H9 (cell line): Measurements from ENCODE around the gene CCDC40. TPM values are rescaled to one million over a fixed set of nuclear protein-coding genes. Genes with fewer than 3 reads are reported as not detected.

Source experiments
- DNase-seq: peaks from one replicate; pipeline ENCODE4 v3.0.0-alpha.2; 2017
- H2AFZ ChIP-seq: one replicate; pipeline ENCODE4 v1.6.1; 2013; ENCODE audit warnings: mild to moderate bottlenecking, low read length, control low read depth, moderate library complexity
- H2AK5ac ChIP-seq: 2 replicates; pipeline ENCODE4 v1.6.1; 2013; ENCODE audit warnings: low read length, control low read depth, mixed read lengths; ENCODE audit not compliant: insufficient read length
- H2BK120ac ChIP-seq: one replicate; pipeline ENCODE4 v1.6.1; 2013; ENCODE audit warnings: low read depth, mild to moderate bottlenecking, low read length, control low read depth, inconsistent platforms; ENCODE audit not compliant: poor library complexity, severe bottlenecking
- H2BK12ac ChIP-seq: 2 replicates; pipeline ENCODE4 v1.6.1; 2013; ENCODE audit warnings: low read length, control low read depth, mixed read lengths, low read depth; ENCODE audit not compliant: insufficient read length
- H2BK15ac ChIP-seq: 2 replicates; pipeline ENCODE4 v1.6.1; 2013; ENCODE audit warnings: low read depth, low read length, control low read depth
- H2BK20ac ChIP-seq: one replicate; pipeline ENCODE4 v1.6.1; 2013; ENCODE audit warnings: low read depth, mild to moderate bottlenecking, low read length, control low read depth, inconsistent platforms; ENCODE audit not compliant: poor library complexity, severe bottlenecking
- H2BK5ac ChIP-seq: 2 replicates; pipeline ENCODE4 v1.6.1; 2013; ENCODE audit warnings: low read length, control low read depth, mixed read lengths; ENCODE audit not compliant: insufficient read length
- H3K14ac ChIP-seq: 2 replicates; pipeline ENCODE4 v1.6.1; 2013; ENCODE audit warnings: low read length, control low read depth; ENCODE audit not compliant: insufficient read depth
- H3K18ac ChIP-seq: 2 replicates; pipeline ENCODE4 v1.6.1; 2013; ENCODE audit warnings: low read depth, mild to moderate bottlenecking, mixed read lengths, low read length, control low read depth; ENCODE audit not compliant: insufficient read length
- H3K23ac ChIP-seq: 2 replicates; pipeline ENCODE4 v1.6.1; 2013; ENCODE audit warnings: low read length, control low read depth, mixed read lengths, low read depth; ENCODE audit not compliant: insufficient read length
- H3K23me2 ChIP-seq: 2 replicates; pipeline ENCODE4 v1.6.1; 2013; ENCODE audit warnings: low read depth, mild to moderate bottlenecking, mixed read lengths, low read length, control low read depth; ENCODE audit not compliant: insufficient read length, poor library complexity, severe bottlenecking
- H3K27ac ChIP-seq: 2 replicates; pipeline ENCODE4 v1.5.1; 2013; ENCODE audit warnings: low read length, control low read depth, mixed read lengths, low read depth; ENCODE audit not compliant: insufficient read length
- H3K27me3 ChIP-seq: 2 replicates; pipeline ENCODE4 v1.6.1; 2013; ENCODE audit warnings: low read length, control low read depth, inconsistent platforms; ENCODE audit not compliant: insufficient read depth
- H3K4ac ChIP-seq: 2 replicates; pipeline ENCODE4 v1.6.1; 2013; ENCODE audit warnings: low read depth, mild to moderate bottlenecking, control low read depth, inconsistent platforms, low read length, moderate library complexity
- H3K4me1 ChIP-seq: 2 replicates; pipeline ENCODE4 v1.6.1; 2013; ENCODE audit warnings: low read length, control low read depth, inconsistent platforms; ENCODE audit not compliant: insufficient read depth
- H3K4me2 ChIP-seq: 2 replicates; pipeline ENCODE4 v1.6.1; 2013; ENCODE audit warnings: low read length, control low read depth, mixed read lengths; ENCODE audit not compliant: insufficient read length, insufficient read depth
- H3K56ac ChIP-seq: 2 replicates; pipeline ENCODE4 v1.6.1; 2013; ENCODE audit warnings: low read depth, mild to moderate bottlenecking, mixed read lengths, low read length, control low read depth; ENCODE audit not compliant: insufficient read length
- H3K79me1 ChIP-seq: 2 replicates; pipeline ENCODE4 v1.6.1; 2013; ENCODE audit warnings: low read depth, mild to moderate bottlenecking, moderate library complexity, low read length, control low read depth, inconsistent platforms; ENCODE audit not compliant: insufficient read depth, poor library complexity, severe bottlenecking
- H3K79me2 ChIP-seq: 2 replicates; pipeline ENCODE4 v1.6.1; 2013; ENCODE audit warnings: low read length, control low read depth, inconsistent platforms; ENCODE audit not compliant: insufficient read depth
- H3K9ac ChIP-seq: 2 replicates; pipeline ENCODE4 v1.6.1; 2013; ENCODE audit warnings: low read length, control low read depth, mixed read lengths; ENCODE audit not compliant: insufficient read length; ENCODE audit errors: extremely low read depth
- H3K9me3 ChIP-seq: one replicate; pipeline ENCODE4 v1.6.1; 2013; ENCODE audit warnings: low read depth, low read length, inconsistent platforms; ENCODE audit not compliant: control insufficient read depth
- H3T11ph ChIP-seq: one replicate; pipeline ENCODE4 v1.6.1; 2013; ENCODE audit warnings: mild to moderate bottlenecking, low read length, control low read depth, inconsistent platforms
- H4K20me1 ChIP-seq: one replicate; pipeline ENCODE4 v1.6.1; 2013; ENCODE audit not compliant: control insufficient read depth, insufficient read length, insufficient read depth
- H4K5ac ChIP-seq: 2 replicates; pipeline ENCODE4 v1.6.1; 2013; ENCODE audit warnings: low read depth, mild to moderate bottlenecking, mixed read lengths, low read length, control low read depth; ENCODE audit not compliant: insufficient read length
- H4K8ac ChIP-seq: replicated peaks from 2 replicates; pipeline ENCODE4 v1.6.1; 2013; ENCODE audit warnings: low read length, control low read depth, mixed read lengths, low read depth; ENCODE audit not compliant: insufficient read length
- H4K91ac ChIP-seq: 2 replicates; pipeline ENCODE4 v1.6.1; 2013; ENCODE audit warnings: low read depth, mild to moderate bottlenecking, moderate library complexity, mixed read lengths, low read length, control low read depth; ENCODE audit not compliant: insufficient read length
- H3K27ac Mint-ChIP-seq, 3 experiments: 2 replicates in 2 of 3; 3 replicates in 1 of 3; pipeline ENCODE4 v1.8.0; 2020 to 2021; ENCODE audit warnings: mixed read lengths in 3 of 3, mild to moderate bottlenecking in 1 of 3, moderate library complexity in 1 of 3
- H3K27me3 Mint-ChIP-seq: 2 replicates; pipeline ENCODE4 v1.8.0; 2021; ENCODE audit warnings: low read depth, mild to moderate bottlenecking, moderate library complexity, mixed read lengths
- H3K36me3 Mint-ChIP-seq, 3 experiments: 2 replicates in 2 of 3; 3 replicates in 1 of 3; pipeline ENCODE4 v1.8.0; 2020 to 2021; ENCODE audit warnings: low read depth in 3 of 3, mixed read lengths in 3 of 3; ENCODE audit not compliant: insufficient read depth in 1 of 3
- H3K4me1 Mint-ChIP-seq, 2 experiments: 2 replicates each; pipeline ENCODE4 v1.8.0; 2020; ENCODE audit warnings: mixed read lengths in 2 of 2
- H3K4me3 Mint-ChIP-seq, 2 experiments: 2 replicates in 1 of 2; 3 replicates in 1 of 2; pipeline ENCODE4 v1.8.0; 2020 to 2021; ENCODE audit warnings: mild to moderate bottlenecking in 2 of 2, mixed read lengths in 2 of 2, moderate library complexity in 1 of 2
- H3K9me3 Mint-ChIP-seq, 2 experiments: 2 replicates in 1 of 2; 3 replicates in 1 of 2; pipeline ENCODE4 v1.8.0; 2020; ENCODE audit warnings: mild to moderate bottlenecking in 2 of 2, mixed read lengths in 2 of 2, moderate library complexity in 1 of 2
- WGBS: extraction: QIAGEN DNeasy Blood & Tissue Kit; methylation state at CpG from one replicate; pipeline ENCODE4 v1.1.7; 2013; ENCODE audit warnings: missing lambda C conversion rate, low lambda C conversion rate, mixed read lengths; ENCODE audit not compliant: insufficient read length; ENCODE audit errors: extremely low coverage; 5-methylcytosine and 5-hydroxymethylcytosine counted together
- total RNA-seq: library from RNA; stranded (reverse); gene quantifications from 2 replicates; pipeline ENCODE4 v1.2.1, GENCODE V29; 2021
- TF ChIP-seq, protein P1 (sequence below): fragments of 200-600 bp; sonication (generic); conservative IDR thresholded peaks from 3 replicates; pipeline ENCODE4 v1.8.0; 2021; ENCODE audit warnings: antibody characterized with exemption, mild to moderate bottlenecking

CCDC40 gene
- total RNA-seq, 1 experiment from 2014 or later: 8.9 TPM

DNA sequence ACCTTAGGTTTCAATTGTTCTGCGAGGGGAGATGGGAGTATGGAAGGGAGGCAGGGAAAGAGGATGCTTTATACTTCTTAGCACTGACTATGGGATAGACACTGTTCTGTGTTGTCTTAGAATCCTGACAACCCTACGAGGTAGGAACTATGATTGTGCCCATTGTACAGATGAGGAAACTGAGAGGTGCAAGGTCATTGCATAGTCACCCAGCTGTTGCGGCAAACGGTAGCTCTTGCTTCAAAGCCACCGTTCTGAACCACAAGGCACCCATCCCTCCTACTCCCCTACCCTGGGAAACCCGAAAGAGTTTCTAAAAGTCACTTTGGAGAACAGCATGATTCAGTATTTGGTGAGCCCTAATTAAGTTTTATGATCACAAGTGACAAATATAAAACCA is 7.5 kb downstream of the CCDC40 start:
- no peak overlapping the region for H3K9ac ChIP-seq
- Mint-ChIP-seq H3K27ac (no peak overlapping the region), H3K4me1 (no peaks in the 10 kb centered on the region), H3K9me3 (peaks cover 6 to 16% of the 10 kb centered on the region in 2 experiments; a peak in 4 of 5 replicates), H3K27me3 (no peaks in the 10 kb centered on the region), H3K36me3 (peaks cover 32 to 45% (median 36%) of the 10 kb centered on the region in 3 experiments), H3K4me3 (no peak overlapping the region)
- H3K4me1 ChIP-seq: no peaks in the 10 kb centered on the region
- no peaks in the 10 kb centered on the region for H4K20me1 ChIP-seq
- H3K56ac ChIP-seq: no peak overlapping the region
- TF ChIP-seq, protein P1, sequence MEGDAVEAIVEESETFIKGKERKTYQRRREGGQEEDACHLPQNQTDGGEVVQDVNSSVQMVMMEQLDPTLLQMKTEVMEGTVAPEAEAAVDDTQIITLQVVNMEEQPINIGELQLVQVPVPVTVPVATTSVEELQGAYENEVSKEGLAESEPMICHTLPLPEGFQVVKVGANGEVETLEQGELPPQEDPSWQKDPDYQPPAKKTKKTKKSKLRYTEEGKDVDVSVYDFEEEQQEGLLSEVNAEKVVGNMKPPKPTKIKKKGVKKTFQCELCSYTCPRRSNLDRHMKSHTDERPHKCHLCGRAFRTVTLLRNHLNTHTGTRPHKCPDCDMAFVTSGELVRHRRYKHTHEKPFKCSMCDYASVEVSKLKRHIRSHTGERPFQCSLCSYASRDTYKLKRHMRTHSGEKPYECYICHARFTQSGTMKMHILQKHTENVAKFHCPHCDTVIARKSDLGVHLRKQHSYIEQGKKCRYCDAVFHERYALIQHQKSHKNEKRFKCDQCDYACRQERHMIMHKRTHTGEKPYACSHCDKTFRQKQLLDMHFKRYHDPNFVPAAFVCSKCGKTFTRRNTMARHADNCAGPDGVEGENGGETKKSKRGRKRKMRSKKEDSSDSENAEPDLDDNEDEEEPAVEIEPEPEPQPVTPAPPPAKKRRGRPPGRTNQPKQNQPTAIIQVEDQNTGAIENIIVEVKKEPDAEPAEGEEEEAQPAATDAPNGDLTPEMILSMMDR: no peak
- no peak overlapping the region for H2BK15ac ChIP-seq
- H2BK5ac ChIP-seq: no peak overlapping the region
- no peaks in the 10 kb centered on the region for H3K27me3 ChIP-seq
- H3K23me2 ChIP-seq: no peaks in the 10 kb centered on the region
- no peak overlapping the region for H2BK20ac ChIP-seq
- no peak overlapping the region for H2BK12ac ChIP-seq
- no peak overlapping the region for H4K91ac ChIP-seq
- no CpG with 5 or more reads among the region's 6 CpGs for WGBS
- H4K8ac ChIP-seq: no peak overlapping the region
- no peak overlapping the region for H3T11ph ChIP-seq
- no peaks in the 10 kb centered on the region for H3K9me3 ChIP-seq
- no peak overlapping the region for H2AK5ac ChIP-seq
- H3K23ac ChIP-seq: no peak overlapping the region
- H4K5ac ChIP-seq: no peak overlapping the region
- no peaks in the 10 kb centered on the region for H3K79me2 ChIP-seq
- H3K4ac ChIP-seq: no peak overlapping the region
- no peaks in the 10 kb centered on the region for H3K79me1 ChIP-seq
- H3K14ac ChIP-seq: no peak overlapping the region
- no peak overlapping the region for H3K18ac ChIP-seq
- no peak overlapping the region for H3K4me2 ChIP-seq
- no peak overlapping the region for H2AFZ ChIP-seq
- no peak overlapping the region for H3K27ac ChIP-seq
- DNase-seq: no peak
- H2BK120ac ChIP-seq: no peak overlapping the region
